ENCODE results near the gene DARS1.

DARS1 gene

DNA sequence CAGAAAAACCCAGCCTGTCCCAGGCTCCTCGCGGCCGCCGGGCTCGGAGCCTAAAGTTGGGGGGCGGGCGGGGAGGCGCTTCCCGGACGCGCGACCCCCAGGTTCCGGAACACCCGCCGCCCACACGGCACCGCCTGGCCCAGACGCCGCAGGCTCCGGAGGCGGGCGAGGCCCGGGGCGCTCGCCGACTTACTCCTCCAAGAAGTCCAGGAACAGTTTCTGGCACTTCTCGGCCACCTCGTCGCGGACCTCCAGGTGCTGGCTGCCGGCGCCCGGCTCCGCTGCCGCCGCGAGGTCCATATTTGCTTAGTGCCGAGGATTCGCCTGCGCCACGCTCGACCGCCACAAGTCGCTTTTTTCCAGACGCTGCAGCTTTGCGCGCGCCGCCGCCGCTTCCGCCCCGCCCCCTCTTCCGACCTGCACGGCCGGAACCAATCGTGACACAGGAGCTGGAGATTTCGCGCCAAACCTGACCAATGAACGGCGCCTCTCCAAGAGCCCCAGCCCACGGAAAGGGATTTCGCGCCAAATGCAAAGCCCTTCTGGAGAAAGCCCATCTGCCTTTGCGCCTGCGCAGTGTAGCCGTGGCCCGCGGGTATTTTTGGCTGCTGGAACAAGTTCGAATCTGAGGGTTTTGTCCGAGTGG lies 109.2 kb downstream of the DARS1 start, which contains the start of gene MCM6:
MCM6 (minus strand) TSS at position 378 of the 646 bp plus-strand sequence; CDS start at position 300, 78 bp downstream.
- DNase-seq = peak; percentile 89

- no peak for DNase-seq
Observed at GRCh38 chr2:135875491-135876065, 109.8 kb downstream of the DARS1 start.

DNA sequence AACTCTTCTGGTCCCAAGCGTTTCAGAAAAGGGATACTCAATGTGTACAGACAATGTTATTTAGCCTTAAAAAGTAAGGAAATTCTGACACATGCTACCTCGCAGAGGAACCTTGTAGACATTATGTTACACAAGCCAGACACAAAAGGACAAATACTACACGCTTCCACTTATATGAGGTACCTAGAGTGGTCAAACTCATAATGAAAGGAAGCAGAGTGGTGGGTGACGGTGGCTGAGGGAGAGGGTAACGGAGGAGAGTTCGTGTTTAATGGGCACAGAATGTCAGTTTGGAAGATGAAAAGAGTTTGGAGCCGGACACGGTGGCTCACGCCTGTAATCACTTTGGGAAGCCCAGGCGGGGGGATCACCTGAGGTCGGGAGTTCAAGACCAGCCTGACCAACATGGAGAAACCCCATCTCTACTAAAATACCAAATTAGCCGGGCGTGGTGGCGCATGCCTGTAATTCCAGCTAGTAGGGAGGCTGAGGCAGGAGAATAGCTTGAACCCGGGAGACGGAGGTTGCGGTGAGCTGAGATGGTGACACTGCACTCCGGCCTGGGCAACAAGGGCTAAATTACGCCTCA lies 110.6 kb downstream of the DARS1 start:
- DNase-seq = no peak

- no peak for DNase-seq
Observed at GRCh38 chr2:135870571-135870970, 114.9 kb downstream of the DARS1 start.

DNA sequence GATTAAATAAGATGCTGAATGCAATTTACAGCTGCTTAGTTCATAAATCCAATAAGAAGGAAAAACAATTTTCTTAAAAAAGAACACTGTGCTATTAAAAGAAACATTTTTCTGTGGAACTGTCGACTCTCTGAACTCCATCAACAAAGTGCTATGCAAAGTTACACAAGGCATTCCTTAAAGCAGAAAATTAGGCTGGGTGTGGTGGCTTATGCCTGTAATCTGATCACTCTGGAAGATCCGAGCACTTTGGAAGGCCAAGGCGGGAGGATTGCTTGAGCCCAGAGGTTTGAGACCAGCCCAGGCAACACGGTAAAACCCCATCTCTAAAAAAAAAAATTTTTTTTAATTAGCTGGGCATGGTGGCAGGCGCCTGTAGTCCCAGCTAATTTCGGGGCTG lies 122.2 kb downstream of the DARS1 start:
- no peak for DNase-seq

GRCh38 chr2:135862718-135863117 lies 122.7 kb downstream of the DARS1 start:
- no peak for DNase-seq

All from NCI-H2029 treated with DMSO at 0.1 percent for 48 hours (cell line).